Measurements from ENCODE around the gene COMP. TPM values are rescaled to one million over a fixed set of nuclear protein-coding genes. Genes with fewer than 3 reads are reported as not detected.

Gene COMP
- total RNA-seq, 1 donor from 2014 or later, result 1.7 TPM

DNA sequence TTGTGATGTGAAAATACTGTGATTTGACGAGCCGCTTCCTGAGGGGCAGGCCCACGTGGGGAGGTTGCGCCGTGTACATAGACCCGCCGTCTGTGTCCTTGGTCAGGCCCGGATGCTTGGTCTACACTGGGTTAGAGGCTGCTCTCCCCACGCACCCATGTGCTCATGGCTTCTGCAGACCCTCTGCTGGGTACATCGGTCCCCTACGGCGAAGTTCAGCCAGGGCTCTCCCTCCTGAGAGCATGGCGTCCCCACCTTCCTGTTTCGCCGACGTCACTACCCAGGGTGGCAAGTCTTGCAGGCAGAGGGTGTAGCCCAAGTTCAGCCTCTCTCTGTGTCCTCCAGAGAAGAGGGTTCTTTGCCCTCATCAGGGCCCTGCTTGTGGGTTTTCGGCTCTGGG is 11.0 kb downstream of the COMP start:
- peaks cover 3% of the 10 kb centered on the region for H3K9me3 Mint-ChIP-seq (ENCODE audit: unreplicated experiment)
- peaks cover 28% of the 10 kb centered on the region for H3K27me3 Mint-ChIP-seq (ENCODE audit: low read depth, unreplicated experiment)

DNA sequence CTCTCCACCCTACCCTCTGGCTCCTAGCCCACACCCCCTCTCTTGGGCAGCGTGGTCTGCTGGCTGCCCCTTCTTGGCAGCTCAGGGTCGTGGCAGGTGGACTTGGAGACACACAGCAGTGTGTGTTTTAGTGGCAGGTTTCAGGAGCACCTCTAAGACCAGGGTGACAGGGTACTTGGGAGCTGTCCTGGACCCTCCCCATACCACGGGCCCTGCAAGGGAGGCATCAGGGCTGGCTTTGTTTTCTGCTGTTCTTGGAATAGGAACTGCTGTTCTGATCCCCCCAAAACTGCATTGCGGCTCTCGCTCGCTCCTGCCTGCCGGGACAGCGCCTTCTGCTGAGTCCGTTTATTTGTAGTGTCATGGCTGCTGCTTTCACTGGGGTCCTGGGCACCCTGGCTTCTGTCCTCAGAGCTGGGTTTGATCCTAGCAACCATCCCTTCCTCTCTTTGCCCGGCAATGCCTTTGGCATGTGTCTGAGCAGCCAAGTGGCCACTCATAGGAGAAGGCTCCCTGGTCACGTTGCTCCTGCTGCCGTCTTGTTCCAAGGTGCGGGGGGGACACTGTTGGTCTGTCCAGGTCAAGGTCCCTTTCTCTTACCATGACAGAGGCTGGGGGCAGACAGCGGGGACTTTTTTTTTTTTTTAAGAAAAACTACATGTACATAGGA is 12.1 kb downstream of the COMP start:
- Histone ChIP-seq H3K9me3 (ENCODE audit: insufficient read depth, low read depth, low read length) (no peaks in the 10 kb centered on the region), H2AFZ (ENCODE audit: low read depth, low read length) (no peak overlapping the region), H3K27ac (ENCODE audit: low read depth, low read length) (no peak overlapping the region), H3K4me1 (ENCODE audit: insufficient read depth, low read length) (peaks cover 14% of the 10 kb centered on the region), H3K4me3 (ENCODE audit: insufficient read depth, low read depth, low read length) (no peak overlapping the region), H3K9ac (ENCODE audit: low read length) (no peak overlapping the region), H3K4me2 (ENCODE audit: low read length) (no peak overlapping the region), H4K20me1 (ENCODE audit: insufficient read depth, low read length) (peaks cover 24% of the 10 kb centered on the region), H3K27me3 (ENCODE audit: insufficient read depth, low read length) (peaks cover 6% of the 10 kb centered on the region), H3K36me3 (ENCODE audit: insufficient read depth, low read length) (no peaks in the 10 kb centered on the region), H3K79me2 (ENCODE audit: insufficient read depth, low read length) (no peaks in the 10 kb centered on the region)
- Mint-ChIP-seq H3K9me3 (ENCODE audit: unreplicated experiment) (no peaks in the 10 kb centered on the region), H3K36me3 (ENCODE audit: low read depth, unreplicated experiment) (no peaks in the 10 kb centered on the region), H3K27ac (ENCODE audit: unreplicated experiment) (no peak overlapping the region), H3K4me3 (ENCODE audit: unreplicated experiment) (no peak overlapping the region), H3K27me3 (ENCODE audit: low read depth, unreplicated experiment) (peaks cover 19% of the 10 kb centered on the region), H3K4me1 (ENCODE audit: low read depth, unreplicated experiment) (no peaks in the 10 kb centered on the region)
- no peak for DNase-seq (ENCODE audit: low read depth)
- peak; percentile 15 for TF ChIP-seq EZH2 (IDR thresholded peaks at IDR 0.05; ENCODE audit: insufficient read depth, low read length)
- TF ChIP-seq, protein P1, sequence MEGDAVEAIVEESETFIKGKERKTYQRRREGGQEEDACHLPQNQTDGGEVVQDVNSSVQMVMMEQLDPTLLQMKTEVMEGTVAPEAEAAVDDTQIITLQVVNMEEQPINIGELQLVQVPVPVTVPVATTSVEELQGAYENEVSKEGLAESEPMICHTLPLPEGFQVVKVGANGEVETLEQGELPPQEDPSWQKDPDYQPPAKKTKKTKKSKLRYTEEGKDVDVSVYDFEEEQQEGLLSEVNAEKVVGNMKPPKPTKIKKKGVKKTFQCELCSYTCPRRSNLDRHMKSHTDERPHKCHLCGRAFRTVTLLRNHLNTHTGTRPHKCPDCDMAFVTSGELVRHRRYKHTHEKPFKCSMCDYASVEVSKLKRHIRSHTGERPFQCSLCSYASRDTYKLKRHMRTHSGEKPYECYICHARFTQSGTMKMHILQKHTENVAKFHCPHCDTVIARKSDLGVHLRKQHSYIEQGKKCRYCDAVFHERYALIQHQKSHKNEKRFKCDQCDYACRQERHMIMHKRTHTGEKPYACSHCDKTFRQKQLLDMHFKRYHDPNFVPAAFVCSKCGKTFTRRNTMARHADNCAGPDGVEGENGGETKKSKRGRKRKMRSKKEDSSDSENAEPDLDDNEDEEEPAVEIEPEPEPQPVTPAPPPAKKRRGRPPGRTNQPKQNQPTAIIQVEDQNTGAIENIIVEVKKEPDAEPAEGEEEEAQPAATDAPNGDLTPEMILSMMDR (IDR thresholded peaks at IDR 0.05; ENCODE audit: insufficient read depth, low read depth, low read length), result no peak
- no peak for FAIRE-seq

More for the DNA sequence above, 11.0 kb downstream of the COMP start:
- Histone ChIP-seq H3K27me3 (ENCODE audit: insufficient read depth, low read length) (peaks cover 6% of the 10 kb centered on the region), H4K20me1 (ENCODE audit: insufficient read depth, low read length) (peaks cover 24% of the 10 kb centered on the region), H3K27ac (ENCODE audit: low read depth, low read length) (no peak overlapping the region), H3K4me3 (ENCODE audit: insufficient read depth, low read depth, low read length) (no peak overlapping the region), H3K79me2 (ENCODE audit: insufficient read depth, low read length) (no peaks in the 10 kb centered on the region), H3K9ac (ENCODE audit: low read length) (no peak overlapping the region), H3K9me3 (ENCODE audit: insufficient read depth, low read depth, low read length) (no peaks in the 10 kb centered on the region), H2AFZ (ENCODE audit: low read depth, low read length) (no peak overlapping the region), H3K4me2 (ENCODE audit: low read length) (no peak overlapping the region), H3K4me1 (ENCODE audit: insufficient read depth, low read length) (peaks cover 14% of the 10 kb centered on the region), H3K36me3 (ENCODE audit: insufficient read depth, low read length) (no peaks in the 10 kb centered on the region)
- no peak overlapping the region for H3K27ac Mint-ChIP-seq (ENCODE audit: unreplicated experiment)
- TF ChIP-seq, protein P1 (IDR thresholded peaks at IDR 0.05; ENCODE audit: insufficient read depth, low read depth, low read length), result no peak
- TF ChIP-seq EZH2 (IDR thresholded peaks at IDR 0.05; ENCODE audit: insufficient read depth, low read length), result no peak
- FAIRE-seq (no peak), DNase-seq (ENCODE audit: low read depth) (no peak)
- H3K4me1 Mint-ChIP-seq (ENCODE audit: low read depth, unreplicated experiment), result no peaks in the 10 kb centered on the region
- H3K4me3 Mint-ChIP-seq (ENCODE audit: unreplicated experiment), result no peak overlapping the region
- H3K36me3 Mint-ChIP-seq (ENCODE audit: low read depth, unreplicated experiment), result no peaks in the 10 kb centered on the region

DNA sequence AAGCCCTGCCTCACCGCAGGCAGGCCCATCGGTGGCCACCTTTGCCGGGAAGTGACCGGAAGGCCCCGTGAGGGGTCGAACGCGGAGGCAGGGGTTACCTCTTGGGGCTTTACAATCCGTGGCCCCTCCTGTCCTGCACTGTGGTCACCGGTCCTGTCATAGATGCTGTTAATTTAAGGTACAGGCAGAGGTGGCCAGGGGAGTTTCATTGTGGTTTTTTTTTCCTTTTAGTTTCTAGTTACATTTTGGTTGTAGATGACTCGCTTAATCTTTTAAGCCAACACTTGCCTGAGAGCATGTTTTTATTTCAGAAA is 13.1 kb downstream of the COMP start:
- no peaks in the 10 kb centered on the region for H3K36me3 Mint-ChIP-seq (ENCODE audit: low read depth, unreplicated experiment)
- no peak overlapping the region for H3K27ac ChIP-seq (ENCODE audit: low read depth, low read length)
- peaks cover 6% of the 10 kb centered on the region for H3K27me3 ChIP-seq (ENCODE audit: insufficient read depth, low read length)
- H3K27ac Mint-ChIP-seq (ENCODE audit: unreplicated experiment), result no peak overlapping the region
- H3K27me3 Mint-ChIP-seq (ENCODE audit: low read depth, unreplicated experiment), result peaks cover 24% of the 10 kb centered on the region
- peak overlapping the region; percentile 10 for H3K4me2 ChIP-seq (ENCODE audit: low read length)
- FAIRE-seq (no peak), DNase-seq (ENCODE audit: low read depth) (no peak)
- H3K79me2 ChIP-seq (ENCODE audit: insufficient read depth, low read length), result no peaks in the 10 kb centered on the region
- no peak overlapping the region for H3K4me3 ChIP-seq (ENCODE audit: insufficient read depth, low read depth, low read length)
- no peaks in the 10 kb centered on the region for H3K9me3 Mint-ChIP-seq (ENCODE audit: unreplicated experiment)
- TF ChIP-seq, protein P1 (IDR thresholded peaks at IDR 0.05; ENCODE audit: insufficient read depth, low read depth, low read length), result no peak
- no peak for TF ChIP-seq EZH2 (IDR thresholded peaks at IDR 0.05; ENCODE audit: insufficient read depth, low read length)
- H3K9me3 ChIP-seq (ENCODE audit: insufficient read depth, low read depth, low read length), result no peaks in the 10 kb centered on the region
- no peaks in the 10 kb centered on the region for H3K36me3 ChIP-seq (ENCODE audit: insufficient read depth, low read length)
- H2AFZ ChIP-seq (ENCODE audit: low read depth, low read length), result no peak overlapping the region
- peaks cover 32% of the 10 kb centered on the region for H4K20me1 ChIP-seq (ENCODE audit: insufficient read depth, low read length)
- H3K9ac ChIP-seq (ENCODE audit: low read length), result no peak overlapping the region
- H3K4me1 ChIP-seq (ENCODE audit: insufficient read depth, low read length), result peaks cover 14% of the 10 kb centered on the region
- H3K4me3 Mint-ChIP-seq (ENCODE audit: unreplicated experiment), result no peak overlapping the region
- no peaks in the 10 kb centered on the region for H3K4me1 Mint-ChIP-seq (ENCODE audit: low read depth, unreplicated experiment)
